ENCODE measurements around the gene HOXB5.
A peak's percentile ranks its signal among the peaks of the same experiment; 100 is the strongest.

Gene HOXB5

GRCh38 chr17:48576479-48577309 is 16.9 kb downstream of the HOXB5 start:
- peak overlapping the region; percentile 92 for H3K27ac ChIP-seq (ENCODE audit: low read length)
- peaks cover 56% of the 10 kb centered on the region for H3K4me1 ChIP-seq (ENCODE audit: low read length)
- peak overlapping the region; percentile 78 for H3K9ac ChIP-seq (ENCODE audit: low read length)
- H3K4me2 ChIP-seq (ENCODE audit: low read length): peak overlapping the region; percentile 86
- H4K20me1 ChIP-seq (ENCODE audit: insufficient read depth, low read length): peaks cover 4% of the 10 kb centered on the region; the same call in 1 of the 2 replicates
- H2AFZ ChIP-seq (ENCODE audit: low read depth, low read length): no peak overlapping the region
- peak overlapping the region; percentile 90 for H3K4me3 ChIP-seq (ENCODE audit: low read length)
- no peaks in the 10 kb centered on the region for H3K9me3 ChIP-seq (ENCODE audit: insufficient read depth, low read length)
- H3K27me3 ChIP-seq (ENCODE audit: low read depth, low read length): no peaks in the 10 kb centered on the region
- H3K79me2 ChIP-seq (ENCODE audit: low read length): peaks cover 50% of the 10 kb centered on the region
- peaks cover 31% of the 10 kb centered on the region for H3K36me3 ChIP-seq (replicated peaks; ENCODE audit: low read depth, low read length)
- TF ChIP-seq CTCF (IDR thresholded peaks at IDR 0.05; ENCODE audit: low read depth, low read length): no peak
- no peak for TF ChIP-seq EZH2phosphoT487 (IDR thresholded peaks at IDR 0.05; ENCODE audit: low read depth)

GRCh38 chr17:48575673-48576478 is 17.7 kb downstream of the HOXB5 start:
- Histone ChIP-seq H3K27ac (ENCODE audit: low read length) (no peak overlapping the region), H3K4me1 (ENCODE audit: low read length) (peaks cover 49% of the 10 kb centered on the region), H3K9ac (ENCODE audit: low read length) (no peak overlapping the region), H3K9me3 (ENCODE audit: insufficient read depth, low read length) (no peaks in the 10 kb centered on the region), H2AFZ (ENCODE audit: low read depth, low read length) (no peak overlapping the region), H3K4me2 (ENCODE audit: low read length) (peak overlapping the region; percentile 15; the same call in 1 of the 2 replicates), H3K4me3 (ENCODE audit: low read length) (no peak overlapping the region), H3K79me2 (ENCODE audit: low read length) (peaks cover 46% of the 10 kb centered on the region), H3K27me3 (ENCODE audit: low read depth, low read length) (no peaks in the 10 kb centered on the region), H3K36me3 (replicated peaks; ENCODE audit: low read depth, low read length) (peaks cover 37% of the 10 kb centered on the region), H4K20me1 (ENCODE audit: insufficient read depth, low read length) (peaks cover 4% of the 10 kb centered on the region; the same call in 1 of the 2 replicates)
- TF ChIP-seq CTCF (IDR thresholded peaks at IDR 0.05; ENCODE audit: low read depth, low read length) (no peak), EZH2phosphoT487 (IDR thresholded peaks at IDR 0.05; ENCODE audit: low read depth) (no peak)

- Histone ChIP-seq H3K4me1 (ENCODE audit: low read length) (peaks cover 42% of the 10 kb centered on the region), H3K4me3 (ENCODE audit: low read length) (no peak overlapping the region), H3K79me2 (ENCODE audit: low read length) (peaks cover 52% of the 10 kb centered on the region), H3K27ac (ENCODE audit: low read length) (no peak overlapping the region), H3K9me3 (ENCODE audit: insufficient read depth, low read length) (no peaks in the 10 kb centered on the region), H3K36me3 (replicated peaks; ENCODE audit: low read depth, low read length) (peaks cover 44% of the 10 kb centered on the region), H3K9ac (ENCODE audit: low read length) (no peak overlapping the region), H4K20me1 (ENCODE audit: insufficient read depth, low read length) (peaks cover 4% of the 10 kb centered on the region; the same call in 1 of the 2 replicates), H3K4me2 (ENCODE audit: low read length) (no peak overlapping the region), H3K27me3 (ENCODE audit: low read depth, low read length) (no peaks in the 10 kb centered on the region), H2AFZ (ENCODE audit: low read depth, low read length) (no peak overlapping the region)
- TF ChIP-seq CTCF (IDR thresholded peaks at IDR 0.05; ENCODE audit: low read depth, low read length) (no peak), EZH2phosphoT487 (IDR thresholded peaks at IDR 0.05; ENCODE audit: low read depth) (no peak)
These were observed 18.5 kb downstream of the HOXB5 start for GRCh38 chr17:48575066-48575582.
